MCF 10A (cell line): ENCODE data around the gene SOCS7. TPM values are rescaled to one million over a fixed set of nuclear protein-coding genes. Genes with fewer than 3 reads are reported as not detected.

Experiments used
- BruUV-seq: library from RNA; stranded (reverse); fragments of 400-500 nt; replicated peaks from 2 replicates; lab custom pipeline; 2021; lab: Mats Ljungman, UMichigan
- CTCF ChIA-PET: fragments of 300-600 bp; sonication (Branson Sonifier 250); formaldehyde crosslinking; extraction: SDS; loops from one replicate; lab custom pipeline; 2021; ENCODE audit warnings: antibody characterized with exemption, inconsistent platforms; lab: Yijun Ruan, JAX
- POLR2A ChIA-PET: fragments of 300-600, 350-650 bp; sonication (Branson Sonifier 250); formaldehyde crosslinking; extraction: SDS; loops from one replicate; lab custom pipeline; 2020; ENCODE audit warnings: antibody characterized with exemption, inconsistent platforms; lab: Yijun Ruan, JAX
- DNase-seq: peaks from one replicate; pipeline ENCODE4 v3.0.0-alpha.2; 2018; ENCODE audit not compliant: unreplicated experiment
- H3K27ac Mint-ChIP-seq: one replicate; pipeline ENCODE4 v1.8.0; 2022; ENCODE audit warnings: mild to moderate bottlenecking, low read depth, mixed read lengths; ENCODE audit not compliant: unreplicated experiment
- H3K27me3 Mint-ChIP-seq: one replicate; pipeline ENCODE4 v1.8.0; 2022; ENCODE audit warnings: mixed read lengths; ENCODE audit not compliant: insufficient read depth, unreplicated experiment
- H3K36me3 Mint-ChIP-seq: one replicate; pipeline ENCODE4 v1.8.0; 2022; ENCODE audit warnings: mild to moderate bottlenecking, moderate library complexity, mixed read lengths; ENCODE audit not compliant: insufficient read depth, unreplicated experiment
- H3K4me1 Mint-ChIP-seq: one replicate; pipeline ENCODE4 v1.8.0; 2022; ENCODE audit warnings: mixed read lengths; ENCODE audit not compliant: insufficient read depth, unreplicated experiment
- H3K4me3 Mint-ChIP-seq: one replicate; pipeline ENCODE4 v1.8.0; 2022; ENCODE audit warnings: mild to moderate bottlenecking, moderate library complexity, mixed read lengths; ENCODE audit not compliant: unreplicated experiment
- H3K9me3 Mint-ChIP-seq: one replicate; pipeline ENCODE4 v1.8.0; 2022; ENCODE audit warnings: mixed read lengths; ENCODE audit not compliant: unreplicated experiment
- intact Hi-C: fragments of 100-400 bp; cut with micrococcal nuclease; formaldehyde crosslinking; loops from 2 replicates; pipeline ENCODE4 v1.14.1; 2022
- total RNA-seq: library from RNA; stranded (reverse); gene quantifications from 2 replicates; pipeline ENCODE4 v1.2.3, GENCODE V29; 2022
- TF ChIP-seq, protein P1 (sequence below): fragments of 200-600 bp; IDR thresholded peaks from one replicate; pipeline ENCODE4 v1.8.0; 2022; ENCODE audit warnings: antibody characterized with exemption, mild to moderate bottlenecking; ENCODE audit not compliant: unreplicated experiment

The SOCS7 gene
- total RNA-seq, 1 experiment from 2014 or later = 26.2 TPM

- H3K27ac Mint-ChIP-seq = no peak overlapping the region
- DNase-seq = no peak
- ChIA-PET POLR2A (no interaction called here), CTCF (interaction anchor here (0.8 to 2.2 kb wide), 6 partner anchors 10 to 54 kb away, joined by 4 to 12 read pairs (median 4); no protein-coding TSS in a partner anchor)
- no peak overlapping the region for H3K4me3 Mint-ChIP-seq
- no peaks in the 10 kb centered on the region for H3K27me3 Mint-ChIP-seq
- intact Hi-C loops = no loop called here
- no peaks in the 10 kb centered on the region for H3K4me1 Mint-ChIP-seq
- TF ChIP-seq, protein P1, sequence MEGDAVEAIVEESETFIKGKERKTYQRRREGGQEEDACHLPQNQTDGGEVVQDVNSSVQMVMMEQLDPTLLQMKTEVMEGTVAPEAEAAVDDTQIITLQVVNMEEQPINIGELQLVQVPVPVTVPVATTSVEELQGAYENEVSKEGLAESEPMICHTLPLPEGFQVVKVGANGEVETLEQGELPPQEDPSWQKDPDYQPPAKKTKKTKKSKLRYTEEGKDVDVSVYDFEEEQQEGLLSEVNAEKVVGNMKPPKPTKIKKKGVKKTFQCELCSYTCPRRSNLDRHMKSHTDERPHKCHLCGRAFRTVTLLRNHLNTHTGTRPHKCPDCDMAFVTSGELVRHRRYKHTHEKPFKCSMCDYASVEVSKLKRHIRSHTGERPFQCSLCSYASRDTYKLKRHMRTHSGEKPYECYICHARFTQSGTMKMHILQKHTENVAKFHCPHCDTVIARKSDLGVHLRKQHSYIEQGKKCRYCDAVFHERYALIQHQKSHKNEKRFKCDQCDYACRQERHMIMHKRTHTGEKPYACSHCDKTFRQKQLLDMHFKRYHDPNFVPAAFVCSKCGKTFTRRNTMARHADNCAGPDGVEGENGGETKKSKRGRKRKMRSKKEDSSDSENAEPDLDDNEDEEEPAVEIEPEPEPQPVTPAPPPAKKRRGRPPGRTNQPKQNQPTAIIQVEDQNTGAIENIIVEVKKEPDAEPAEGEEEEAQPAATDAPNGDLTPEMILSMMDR = no peak
- BruUV-seq = no TSS peak
- H3K36me3 Mint-ChIP-seq = peaks cover 27% of the 10 kb centered on the region
- no peaks in the 10 kb centered on the region for H3K9me3 Mint-ChIP-seq
Measured at GRCh38 chr17:38402897-38403296, 51.3 kb downstream of the SOCS7 start.

GRCh38 chr17:38403491-38403890, 51.8 kb downstream of the SOCS7 start:
- ChIA-PET CTCF (interaction anchor here (0.8 to 2.1 kb wide), 4 partner anchors 9 to 55 kb away, joined by 4 to 12 read pairs (median 4); no protein-coding TSS in a partner anchor), POLR2A (interaction anchor here (0.8 kb wide), 1 partner anchor 52 kb away, joined by 3 read pairs; no protein-coding TSS in a partner anchor)
- BruUV-seq = no TSS peak
- no peaks in the 10 kb centered on the region for H3K4me1 Mint-ChIP-seq
- H3K9me3 Mint-ChIP-seq = no peaks in the 10 kb centered on the region
- H3K27me3 Mint-ChIP-seq = no peaks in the 10 kb centered on the region
- H3K4me3 Mint-ChIP-seq = no peak overlapping the region
- peaks cover 27% of the 10 kb centered on the region for H3K36me3 Mint-ChIP-seq
- intact Hi-C loops = no loop called here
- peak; percentile 15 for DNase-seq
- TF ChIP-seq, protein P1 = no peak
- no peak overlapping the region for H3K27ac Mint-ChIP-seq

DNA sequence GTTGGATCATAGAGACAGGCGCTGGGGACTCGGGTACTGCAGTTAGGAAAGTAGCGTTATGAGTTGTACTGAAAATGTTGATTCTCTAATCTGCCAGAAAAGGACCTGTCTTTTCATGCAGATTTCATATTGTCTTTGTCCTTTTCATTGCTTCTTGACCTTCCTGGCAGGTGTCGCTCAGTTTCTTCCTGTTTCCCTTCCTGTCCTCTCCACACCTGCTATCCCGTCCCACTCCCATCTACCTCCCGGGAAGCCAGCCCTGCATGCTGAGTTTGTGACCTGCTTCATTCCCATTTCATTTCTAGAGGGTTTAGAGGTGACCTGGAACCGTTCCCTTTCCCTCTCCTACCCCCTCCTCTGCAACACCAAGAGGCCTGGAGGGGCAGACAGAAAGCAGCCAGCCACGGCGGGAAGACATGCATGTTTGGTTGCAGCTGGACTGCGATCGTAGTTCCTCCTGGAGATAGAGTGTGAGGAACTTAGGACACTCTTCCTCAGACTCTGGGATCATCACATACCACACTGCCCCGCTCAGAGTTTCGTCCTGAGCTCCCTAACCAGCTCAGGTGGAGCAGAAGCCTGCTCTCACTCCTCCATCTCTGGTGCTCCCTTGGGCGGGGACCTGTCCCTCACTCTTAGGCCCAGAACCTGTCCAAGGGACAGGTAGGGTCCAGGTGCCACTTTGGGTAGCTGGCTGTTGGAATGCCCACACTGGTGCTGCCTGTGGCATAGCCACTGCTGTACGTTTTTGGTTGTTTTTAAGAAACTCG, 52.7 kb downstream of the SOCS7 start:
- TF ChIP-seq, protein P1 = no peak
- ChIA-PET CTCF (interaction anchor here (0.6 to 1.3 kb wide), 3 partner anchors 54 to 87 kb away, joined by 4 read pairs; no protein-coding TSS in a partner anchor), POLR2A (interaction anchor here (0.7 to 0.8 kb wide), 2 partner anchors 15 to 53 kb away, joined by 3 read pairs; no protein-coding TSS in a partner anchor)
- no peak overlapping the region for H3K4me3 Mint-ChIP-seq
- no peak for DNase-seq
- intact Hi-C loops = no loop called here
- H3K27me3 Mint-ChIP-seq = no peaks in the 10 kb centered on the region
- BruUV-seq = no TSS peak
- no peaks in the 10 kb centered on the region for H3K4me1 Mint-ChIP-seq
- H3K36me3 Mint-ChIP-seq = peaks cover 20% of the 10 kb centered on the region
- no peak overlapping the region for H3K27ac Mint-ChIP-seq
- H3K9me3 Mint-ChIP-seq = no peaks in the 10 kb centered on the region

- ChIA-PET CTCF (interaction anchor here (0.8 kb wide), 1 partner anchor 17 kb away, joined by 3 read pairs; no protein-coding TSS in a partner anchor), POLR2A (no interaction called here)
- TF ChIP-seq, protein P1 = no peak
- intact Hi-C loops = no loop called here
- no peak overlapping the region for H3K4me3 Mint-ChIP-seq
- H3K9me3 Mint-ChIP-seq = no peaks in the 10 kb centered on the region
- H3K27me3 Mint-ChIP-seq = no peaks in the 10 kb centered on the region
- DNase-seq = no peak
- H3K4me1 Mint-ChIP-seq = no peaks in the 10 kb centered on the region
- no peak overlapping the region for H3K27ac Mint-ChIP-seq
- BruUV-seq = no TSS peak
- peaks cover 7% of the 10 kb centered on the region for H3K36me3 Mint-ChIP-seq
Measured at GRCh38 chr17:38405654-38406053, 54.0 kb downstream of the SOCS7 start.
